ENCODE results near the gene PLCB1.

GRCh38 chr20:8249634-8250033 lies 117.6 kb downstream of the PLCB1 start:
- no peak for TF ChIP-seq CTCF (IDR thresholded peaks at IDR 0.05; ENCODE audit: low read length)
- TF ChIP-seq EZH2 (IDR thresholded peaks at IDR 0.05; ENCODE audit: borderline replicate concordance, low read length): no peak
